NCI-H187 treated with DMSO at 0.1 percent for 48 hours (cell line): Measurements from ENCODE around the gene SDHAF4.
"Not testable (repeated sequence)": the region's sequence is repeated elsewhere in the genome, so short reads cannot be mapped to it uniquely, and the experiment has no call there.

ENCODE experiments used
- DNase-seq: peaks from one replicate; lab custom pipeline; 2025; lab: John Stamatoyannopoulos, UW

The SDHAF4 gene

GRCh38 chr6:70592391-70593117 is 25.8 kb downstream of the SDHAF4 start:
- DNase-seq, result no peak

GRCh38 chr6:70593118-70593486 is 26.4 kb downstream of the SDHAF4 start:
- no peak for DNase-seq

- no peak for DNase-seq
These were observed 32.5 kb downstream of the SDHAF4 start for GRCh38 chr6:70599187-70599586.

- DNase-seq, result no peak
These were observed 34.3 kb downstream of the SDHAF4 start for GRCh38 chr6:70601014-70601413.

- DNase-seq, result no peak
These were observed 37.5 kb downstream of the SDHAF4 start for GRCh38 chr6:70604254-70604653.

- not testable (repeated sequence) for DNase-seq
These were observed 40.6 kb downstream of the SDHAF4 start for GRCh38 chr6:70607371-70607770.

GRCh38 chr6:70609181-70609580 is 42.5 kb downstream of the SDHAF4 start:
- not testable (repeated sequence) for DNase-seq

GRCh38 chr6:70616728-70617260 is 50.1 kb downstream of the SDHAF4 start:
- no peak for DNase-seq

GRCh38 chr6:70620746-70621145 is 54.0 kb downstream of the SDHAF4 start:
- DNase-seq, result no peak

GRCh38 chr6:70622461-70622860 is 55.7 kb downstream of the SDHAF4 start:
- DNase-seq, result no peak

- DNase-seq, result no peak
These were observed 58.7 kb downstream of the SDHAF4 start for GRCh38 chr6:70625436-70625835.

- DNase-seq, result no peak
These were observed 60.9 kb downstream of the SDHAF4 start for GRCh38 chr6:70627500-70628254.

- DNase-seq, result no peak
These were observed 63.2 kb downstream of the SDHAF4 start for GRCh38 chr6:70629929-70630328.

- DNase-seq, result no peak
These were observed 67.1 kb downstream of the SDHAF4 start for GRCh38 chr6:70633870-70634269.

- DNase-seq, result no peak
These were observed 69.9 kb downstream of the SDHAF4 start for GRCh38 chr6:70636596-70636995.

GRCh38 chr6:70638468-70638867 is 71.7 kb downstream of the SDHAF4 start:
- no peak for DNase-seq
